AG04450 (cell line): ENCODE measurements around the gene CALCOCO2. TPM values are rescaled to one million over a fixed set of nuclear protein-coding genes. Genes with fewer than 3 reads are reported as not detected.
"Not testable (repeated sequence)": the region's sequence is repeated elsewhere in the genome, so short reads cannot be mapped to it uniquely, and the experiment has no call there.

Experiments
- CTCF ChIA-PET: fragments of 300-600, 350-600 bp; formaldehyde crosslinking; extraction: SDS; loops from one replicate; lab custom pipeline; 2022; ENCODE audit warnings: antibody characterized with exemption, inconsistent platforms; lab: Charles Lee
- POLR2A ChIA-PET: fragments of 350-600 bp; formaldehyde crosslinking; extraction: SDS; loops from one replicate; lab custom pipeline; 2021; ENCODE audit warnings: antibody characterized with exemption, inconsistent platforms; lab: Yijun Ruan, JAX
- DNase-seq: peaks from one replicate; pipeline ENCODE4 v3.0.0-alpha.2; 2011; ENCODE audit warnings: low read depth, low spot score
- H3K27ac ChIP-seq: one replicate; pipeline ENCODE4 v1.5.1; 2012; ENCODE audit warnings: low read depth, low read length, control low read depth
- H3K27me3 ChIP-seq: one replicate; pipeline ENCODE4 v1.6.0; 2012; ENCODE audit warnings: low read length; ENCODE audit not compliant: control insufficient read depth, insufficient read depth
- H3K4me3 ChIP-seq: 2 replicates; pipeline ENCODE4 v1.5.1; 2011; ENCODE audit warnings: mild to moderate bottlenecking, low read depth, low read length, control low read depth
- H3K9me3 ChIP-seq: 2 replicates; pipeline ENCODE4 v1.5.1; 2012; ENCODE audit warnings: low read length; ENCODE audit not compliant: control insufficient read depth, insufficient read depth
- CTCF ChIP-seq: IDR thresholded peaks from 2 replicates; pipeline ENCODE4 v1.5.1; 2011; ENCODE audit warnings: low read depth, low read length, control low read depth, inconsistent platforms
- polyA plus RNA-seq: library from polyadenylated mRNA; depleted of rRNA; stranded (reverse); fragments of >200 nt; gene quantifications from 2 replicates; pipeline ENCODE4 v1.2.3, GENCODE V29; 2011

CALCOCO2 gene
- polyA plus RNA-seq, 1 experiment: 130 TPM

DNA sequence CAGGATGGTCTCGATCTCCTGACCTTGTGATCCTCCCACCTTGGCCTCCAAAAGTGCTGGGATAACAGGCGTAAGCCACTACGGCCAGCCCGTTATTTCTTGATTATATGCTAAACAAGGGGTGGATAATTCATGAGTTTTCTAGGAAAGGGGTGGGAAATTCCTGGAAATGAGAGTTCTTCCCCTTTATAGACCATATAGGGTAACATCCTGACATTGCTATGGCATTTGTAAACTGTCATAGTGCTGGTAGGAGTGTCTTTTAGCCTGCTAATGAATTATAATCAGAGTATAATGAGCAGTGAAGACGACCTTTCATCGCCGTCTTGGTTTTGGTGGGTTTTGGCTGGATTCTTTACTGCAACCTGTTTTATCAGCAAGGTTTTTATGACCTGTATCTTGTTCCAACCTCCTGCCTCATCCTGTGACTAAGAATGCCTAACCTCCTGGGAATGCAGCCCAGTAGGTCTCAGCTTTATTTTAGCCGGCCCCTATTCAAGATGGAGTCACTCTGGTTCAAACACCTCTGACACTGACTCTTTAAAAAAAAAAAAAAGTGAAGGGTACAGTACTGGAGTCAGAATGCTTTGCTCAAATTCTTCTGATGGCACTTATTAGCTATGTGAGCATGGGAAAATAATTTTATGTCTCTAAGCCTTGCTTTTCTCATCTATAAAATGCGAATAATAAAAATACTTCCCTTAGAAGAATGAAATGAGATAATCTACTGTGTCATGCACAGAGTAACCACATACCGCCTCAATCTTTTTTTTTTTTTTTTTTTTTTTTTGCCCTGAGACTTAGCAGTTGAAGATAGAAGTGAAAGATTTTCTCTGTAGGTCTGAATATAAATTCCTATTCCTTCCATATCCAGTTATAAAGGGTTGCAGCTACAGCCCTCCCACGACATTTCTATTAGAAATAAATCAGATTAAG lies 5.1 kb upstream of the CALCOCO2 start:
- no peak overlapping the region for H3K27ac ChIP-seq
- TF ChIP-seq CTCF: no peak
- DNase-seq: no peak
- H3K9me3 ChIP-seq: no peaks in the 10 kb centered on the region
- CTCF ChIA-PET: interaction anchor here (0.6 kb wide), 1 partner anchor 9 kb away, joined by 4 read pairs; no protein-coding TSS in a partner anchor
- H3K4me3 ChIP-seq: no peak overlapping the region
- POLR2A ChIA-PET: interaction anchor here (1.1 kb wide), 1 partner anchor 22 kb away, joined by 3 read pairs; no protein-coding TSS in a partner anchor
- H3K27me3 ChIP-seq: no peaks in the 10 kb centered on the region

DNA sequence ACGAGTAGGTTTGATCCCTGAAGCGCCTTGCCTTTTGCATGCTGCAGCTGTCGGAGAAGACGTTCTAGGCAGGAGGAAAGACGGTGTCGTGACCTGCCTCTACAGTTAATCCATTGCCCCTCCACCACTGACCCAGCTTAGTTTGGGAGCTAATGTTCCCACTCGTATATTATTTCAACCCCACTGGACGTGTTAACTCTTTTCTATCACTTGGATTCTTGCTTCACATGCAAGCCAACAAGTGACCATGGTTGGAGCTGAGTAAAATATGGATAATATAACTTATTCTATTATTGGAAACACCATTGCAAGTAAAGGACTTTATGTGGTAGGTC lies 681 bp downstream of the CALCOCO2 start:
- Histone ChIP-seq H3K27me3 (no peaks in the 10 kb centered on the region), H3K9me3 (no peaks in the 10 kb centered on the region), H3K4me3 (peak overlapping the region; percentile 95), H3K27ac (peak overlapping the region; percentile 69)
- ChIA-PET POLR2A (interaction anchor here (0.5 kb wide), 1 partner anchor 793 kb away, joined by 4 read pairs; no protein-coding TSS in a partner anchor), CTCF (interaction anchor here (0.7 to 1.6 kb wide), 2 partner anchors 27 to 47 kb away, joined by 3 to 8 read pairs; no protein-coding TSS in a partner anchor)
- TF ChIP-seq CTCF: no peak
- DNase-seq: no peak

GRCh38 chr17:48834973-48835372 lies 4.1 kb downstream of the CALCOCO2 start:
- no peak for TF ChIP-seq CTCF
- ChIA-PET CTCF (interaction anchor here (0.5 to 2.0 kb wide), 4 partner anchors 21 to 52 kb away, joined by 3 to 8 read pairs (median 4); no protein-coding TSS in a partner anchor), POLR2A (no interaction called here)
- no peak for DNase-seq
- Histone ChIP-seq H3K27ac (no peak overlapping the region), H3K27me3 (no peaks in the 10 kb centered on the region), H3K9me3 (no peaks in the 10 kb centered on the region), H3K4me3 (no peak overlapping the region)

DNA sequence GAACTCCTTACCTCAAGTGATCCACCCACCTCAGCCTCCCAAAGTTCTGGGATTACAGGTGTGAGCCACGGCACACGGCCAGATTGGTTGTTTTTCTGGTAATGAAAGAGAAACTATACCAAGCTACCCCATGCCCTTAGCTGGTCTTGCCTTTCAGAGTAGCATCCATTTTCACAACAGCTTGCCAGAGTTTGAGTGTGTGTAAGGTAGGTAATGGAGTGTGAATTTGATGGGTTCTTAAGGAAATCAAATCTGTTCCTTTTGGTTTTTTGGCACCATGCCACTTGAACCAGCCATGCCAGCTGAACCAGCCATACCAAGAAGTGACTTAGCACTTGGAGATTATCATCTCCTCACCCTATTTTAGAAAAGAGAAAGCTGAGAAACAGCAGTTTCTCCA lies 5.1 kb downstream of the CALCOCO2 start:
- ChIA-PET CTCF (interaction anchor here (1.0 to 2.0 kb wide), 2 partner anchors 22 to 31 kb away, joined by 3 to 8 read pairs; no protein-coding TSS in a partner anchor), POLR2A (interaction anchor here (0.6 kb wide), 1 partner anchor 1169 kb away, joined by 9 read pairs; no protein-coding TSS in a partner anchor)
- no peaks in the 10 kb centered on the region for H3K27me3 ChIP-seq
- TF ChIP-seq CTCF: no peak
- H3K9me3 ChIP-seq: no peaks in the 10 kb centered on the region
- no peak overlapping the region for H3K4me3 ChIP-seq
- no peak for DNase-seq
- H3K27ac ChIP-seq: no peak overlapping the region

DNA sequence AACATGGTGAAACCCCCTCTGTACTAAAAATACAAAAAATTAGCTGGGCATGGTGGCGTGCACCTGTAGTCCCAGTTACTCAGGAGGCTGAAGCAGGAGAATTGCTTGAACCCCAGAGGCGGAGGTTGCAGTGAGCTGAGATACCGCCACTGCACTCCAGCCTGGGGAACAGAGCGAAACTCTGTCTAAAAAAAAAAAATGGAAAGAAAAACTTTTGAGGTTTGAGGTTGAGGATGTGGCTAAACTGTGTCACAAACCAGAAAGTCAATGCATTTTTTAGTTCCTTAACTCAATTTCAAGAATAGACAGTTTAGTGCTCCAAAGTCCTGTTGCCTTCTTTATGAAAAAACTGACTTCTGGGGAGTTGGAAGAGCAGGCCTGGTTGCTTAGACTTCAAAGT lies 6.6 kb downstream of the CALCOCO2 start:
- CTCF ChIA-PET: interaction anchor here (0.9 kb wide), 1 partner anchor 47 kb away, joined by 7 read pairs; no protein-coding TSS in a partner anchor
- H3K9me3 ChIP-seq, H3K4me3 ChIP-seq, POLR2A ChIA-PET, DNase-seq, H3K27me3 ChIP-seq, H3K27ac ChIP-seq: not testable (repeated sequence)
